ENCODE data around the gene SLC8A2. TPM values are rescaled to one million over a fixed set of nuclear protein-coding genes. Genes with fewer than 3 reads are reported as not detected.

Gene SLC8A2
- total RNA-seq, 1 experiment from 2014 or later, result 11.3 TPM

GRCh38 chr19:47458672-47459071, 13.0 kb downstream of the SLC8A2 start:
- no peak for TF ChIP-seq CTCF (conservative IDR thresholded peaks at IDR 0.05)
- Histone ChIP-seq H4K91ac (ENCODE audit: insufficient read length, low read depth, low read length) (no peak overlapping the region), H3K18ac (ENCODE audit: insufficient read length, low read depth, low read length) (no peak overlapping the region), H3K23me2 (ENCODE audit: insufficient read length, low read depth, low read length, poor library complexity, severe bottlenecking) (no peaks in the 10 kb centered on the region), H4K20me1 (ENCODE audit: control insufficient read depth, insufficient read depth, insufficient read length) (no peaks in the 10 kb centered on the region), H2BK15ac (ENCODE audit: low read depth, low read length) (no peak overlapping the region), H3K23ac (ENCODE audit: insufficient read length, low read depth, low read length) (no peak overlapping the region), H4K8ac (replicated peaks; ENCODE audit: insufficient read length, low read depth, low read length) (no peak overlapping the region), H3K27ac (ENCODE audit: insufficient read length, low read depth, low read length) (no peak overlapping the region), H2BK5ac (ENCODE audit: insufficient read length, low read length) (no peak overlapping the region), H3K27me3 (ENCODE audit: insufficient read depth, low read length) (peaks cover 2% of the 10 kb centered on the region; the same call in 1 of the 2 replicates), H3K4me2 (ENCODE audit: insufficient read depth, insufficient read length, low read length) (no peak overlapping the region), H2AFZ (ENCODE audit: low read length) (no peak overlapping the region), H2AK5ac (ENCODE audit: insufficient read length, low read length) (no peak overlapping the region), H4K5ac (ENCODE audit: insufficient read length, low read depth, low read length) (no peak overlapping the region), H3K4me1 (ENCODE audit: insufficient read depth, low read length) (no peaks in the 10 kb centered on the region; the same call in 1 of the 2 replicates), H2BK12ac (ENCODE audit: insufficient read length, low read depth, low read length) (no peak overlapping the region), H2BK120ac (ENCODE audit: low read depth, low read length, poor library complexity, severe bottlenecking) (no peak overlapping the region), H3K79me2 (ENCODE audit: insufficient read depth, low read length) (no peaks in the 10 kb centered on the region), H3K14ac (ENCODE audit: insufficient read depth, low read length) (no peak overlapping the region), H3K79me1 (ENCODE audit: insufficient read depth, low read depth, low read length, poor library complexity, severe bottlenecking) (no peaks in the 10 kb centered on the region), H3K4ac (ENCODE audit: low read depth, low read length) (no peak overlapping the region), H3K9ac (ENCODE audit: extremely low read depth, insufficient read length, low read length) (no peak overlapping the region), H3K56ac (ENCODE audit: insufficient read length, low read depth, low read length) (no peak overlapping the region), H3T11ph (ENCODE audit: low read length) (no peak overlapping the region), H3K9me3 (ENCODE audit: control insufficient read depth, low read depth, low read length) (no peaks in the 10 kb centered on the region), H2BK20ac (ENCODE audit: low read depth, low read length, poor library complexity, severe bottlenecking) (no peak overlapping the region)
- H3K36me3 Mint-ChIP-seq (ENCODE audit: insufficient read depth in 1 of 3, low read depth in 3 of 3), result peaks cover 5 to 16% (median 6%) of the 10 kb centered on the region in 3 experiments; a peak in 6 of 7 replicates
- no CpG with 5 or more reads among the region's 5 CpGs for WGBS (ENCODE audit: extremely low coverage, insufficient read length, low lambda C conversion rate)
- DNase-seq, result no peak
- no peaks in the 10 kb centered on the region for H3K9me3 Mint-ChIP-seq
- H3K4me1 Mint-ChIP-seq, result peaks cover 0 to 6% of the 10 kb centered on the region in 2 experiments; a peak in 1 of 4 replicates
- H3K27me3 Mint-ChIP-seq (ENCODE audit: low read depth), result peaks cover 8% of the 10 kb centered on the region; the same call in 1 of the 2 replicates
- no peak overlapping the region for H3K4me3 Mint-ChIP-seq
- H3K27ac Mint-ChIP-seq, result no peak overlapping the region

Measured in H9 (cell line).